ENCODE data around the gene PKDCC.
"Not testable (repeated sequence)": the region's sequence is repeated elsewhere in the genome, so short reads cannot be mapped to it uniquely, and the experiment has no call there.

Gene PKDCC

DNA sequence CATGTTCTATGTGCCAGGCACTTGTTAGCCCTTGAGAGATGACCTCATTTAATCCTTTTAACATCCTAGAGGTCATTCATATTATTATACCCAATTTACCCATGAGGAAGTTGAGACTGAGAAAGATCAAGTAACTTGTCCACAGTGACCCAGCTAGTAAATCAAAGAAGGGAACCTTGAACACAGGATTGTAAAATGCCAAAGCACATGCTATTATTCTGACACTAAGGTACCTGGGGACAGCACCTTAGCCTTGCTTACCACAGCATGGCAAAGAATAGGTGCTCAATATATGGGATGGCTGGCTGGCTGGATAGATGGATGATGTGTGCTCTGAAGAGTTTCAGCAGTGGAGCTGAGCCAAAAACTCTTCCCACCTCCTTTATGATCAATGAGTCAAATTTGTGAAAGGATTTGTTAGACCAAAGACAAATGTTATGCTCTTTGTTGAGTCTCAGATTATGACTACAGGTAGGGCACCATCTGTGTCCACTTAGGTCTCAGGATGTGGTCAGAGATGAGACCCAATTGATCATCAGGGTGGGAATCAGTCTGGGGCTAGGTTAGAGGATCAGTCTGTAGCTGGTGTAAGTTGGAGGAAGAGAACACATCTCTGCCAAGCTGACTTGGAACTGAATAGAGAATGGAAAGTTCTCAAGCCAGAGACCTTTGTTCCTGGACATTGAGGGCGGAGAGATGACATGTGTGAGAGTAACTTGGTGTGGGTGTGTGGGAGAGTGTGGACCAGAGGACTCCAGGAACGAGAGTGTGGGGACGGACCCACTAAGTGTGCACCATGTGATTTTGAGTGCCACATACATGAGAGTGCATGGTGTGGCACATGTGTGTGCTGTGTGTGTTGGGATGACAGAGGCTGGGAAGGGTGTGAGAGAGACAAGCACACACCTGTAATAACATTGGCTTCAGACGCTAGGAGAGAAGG is 16.3 kb upstream of the PKDCC start:
- no peak for DNase-seq

DNA sequence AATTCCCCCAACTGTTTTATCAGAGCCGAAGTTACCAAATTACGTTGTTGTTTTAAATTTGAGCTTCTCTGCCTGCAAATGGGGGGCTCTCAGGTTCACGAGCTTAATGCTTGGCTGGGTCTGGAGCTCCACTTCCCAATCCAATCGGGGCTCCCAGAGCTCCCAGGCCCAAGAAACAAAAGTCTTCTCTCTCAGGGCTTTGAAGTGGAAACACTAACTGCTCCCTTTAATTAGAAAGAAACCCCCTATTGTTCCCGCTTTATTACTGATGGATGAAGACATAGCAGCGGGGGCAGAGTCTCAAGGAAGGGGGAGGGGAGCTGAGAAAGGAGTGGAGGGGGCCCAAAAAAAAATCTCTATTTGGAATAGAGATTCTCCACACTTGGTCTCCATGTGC is 15.6 kb upstream of the PKDCC start:
- DNase-seq, result no peak

DNA sequence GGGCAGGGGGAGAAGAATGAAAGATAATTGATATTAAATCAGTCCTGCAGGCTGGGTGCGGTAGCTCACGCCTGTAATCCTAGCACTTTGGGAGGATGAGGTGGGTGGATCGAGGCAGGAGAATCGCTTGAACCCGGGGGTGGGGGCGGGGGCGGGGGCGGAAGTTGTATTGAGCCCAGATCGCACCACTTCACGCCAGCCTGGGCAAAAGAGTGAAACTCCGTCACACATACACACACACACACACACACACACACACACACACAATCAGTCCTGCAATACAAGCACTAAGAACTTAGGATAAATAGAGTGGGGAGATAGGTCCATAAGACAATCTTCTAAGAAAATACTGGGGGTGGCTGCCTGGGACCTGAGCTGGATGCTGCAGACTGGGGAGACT is 15.1 kb upstream of the PKDCC start:
- no peak for DNase-seq

DNA sequence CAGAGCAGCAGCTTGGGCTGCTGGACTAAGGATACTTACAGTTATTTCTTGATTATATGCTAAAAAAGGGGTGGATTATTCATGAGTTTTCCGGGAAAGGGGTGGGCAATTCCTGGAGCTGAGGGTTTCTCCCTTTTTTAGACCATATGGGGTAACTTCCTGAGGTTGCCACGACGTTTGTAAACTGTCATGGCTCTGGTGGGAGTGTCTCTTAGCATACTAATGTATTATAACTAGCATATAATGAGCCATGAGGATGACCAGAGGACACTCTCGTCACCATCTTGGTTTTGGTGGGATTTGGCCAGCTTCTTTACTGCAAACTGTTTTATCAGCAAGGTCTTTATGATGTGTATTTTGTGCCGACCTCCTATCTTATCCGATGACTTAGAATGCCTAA is 13.7 kb upstream of the PKDCC start:
- not testable (repeated sequence) for DNase-seq

DNA sequence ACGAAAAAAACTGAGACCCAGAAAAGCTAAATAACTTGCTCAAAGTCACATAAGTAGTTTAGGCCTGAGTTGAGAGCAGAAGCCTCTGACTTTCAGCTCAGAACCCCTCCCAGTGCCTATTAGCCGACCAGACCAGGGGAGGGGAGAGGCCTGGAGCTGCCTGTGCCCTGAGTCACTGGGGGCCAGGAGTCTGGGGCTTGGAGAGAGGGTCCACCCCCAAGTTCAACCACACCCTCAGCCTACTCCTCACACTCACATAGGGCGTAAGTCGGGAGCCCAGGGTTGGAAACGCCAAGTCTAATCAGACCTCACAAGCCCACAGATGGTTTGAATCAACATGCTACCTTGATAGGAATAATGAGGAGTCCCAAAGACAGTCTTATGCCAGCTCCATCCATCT is 12.6 kb upstream of the PKDCC start:
- DNase-seq, result no peak

DNA sequence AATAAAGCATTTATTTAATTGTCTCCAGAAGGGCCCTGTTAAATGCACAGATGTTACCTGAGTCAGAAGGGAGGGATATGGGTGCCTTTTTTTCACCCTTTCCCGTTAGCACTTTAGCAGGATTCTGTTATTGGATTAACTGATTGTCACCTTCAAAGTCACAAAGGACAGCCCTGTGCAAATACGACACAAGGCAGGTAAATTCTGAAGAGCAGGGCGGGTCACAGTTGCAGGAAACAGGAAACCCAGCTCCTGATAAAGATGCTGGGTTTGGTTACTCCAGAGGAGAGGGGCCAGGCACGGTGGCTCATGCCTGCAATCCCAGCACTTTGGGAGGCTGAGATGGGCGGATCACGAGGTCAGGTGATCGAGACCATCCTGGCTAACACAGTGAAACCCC is 11.4 kb upstream of the PKDCC start:
- no peak for DNase-seq

DNA sequence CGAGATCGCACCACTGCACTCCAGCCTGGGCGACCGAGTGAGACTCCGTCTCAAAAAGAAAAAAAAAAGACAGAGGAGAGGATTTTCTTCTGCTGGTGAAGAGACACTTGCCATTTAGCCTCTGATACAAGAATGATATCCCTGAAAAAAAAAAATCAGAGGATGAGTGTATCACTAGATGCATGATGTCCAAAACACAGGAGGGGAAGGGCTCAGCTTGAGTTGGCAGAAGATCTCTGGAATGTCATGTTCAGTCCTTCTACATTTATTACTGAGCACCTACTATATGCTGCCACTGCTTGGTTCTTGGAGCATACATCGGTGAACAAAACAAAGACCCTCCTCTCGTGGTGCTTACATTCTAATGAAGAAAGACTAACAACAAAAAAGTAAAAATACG is 10.9 kb upstream of the PKDCC start:
- DNase-seq, result no peak

DNA sequence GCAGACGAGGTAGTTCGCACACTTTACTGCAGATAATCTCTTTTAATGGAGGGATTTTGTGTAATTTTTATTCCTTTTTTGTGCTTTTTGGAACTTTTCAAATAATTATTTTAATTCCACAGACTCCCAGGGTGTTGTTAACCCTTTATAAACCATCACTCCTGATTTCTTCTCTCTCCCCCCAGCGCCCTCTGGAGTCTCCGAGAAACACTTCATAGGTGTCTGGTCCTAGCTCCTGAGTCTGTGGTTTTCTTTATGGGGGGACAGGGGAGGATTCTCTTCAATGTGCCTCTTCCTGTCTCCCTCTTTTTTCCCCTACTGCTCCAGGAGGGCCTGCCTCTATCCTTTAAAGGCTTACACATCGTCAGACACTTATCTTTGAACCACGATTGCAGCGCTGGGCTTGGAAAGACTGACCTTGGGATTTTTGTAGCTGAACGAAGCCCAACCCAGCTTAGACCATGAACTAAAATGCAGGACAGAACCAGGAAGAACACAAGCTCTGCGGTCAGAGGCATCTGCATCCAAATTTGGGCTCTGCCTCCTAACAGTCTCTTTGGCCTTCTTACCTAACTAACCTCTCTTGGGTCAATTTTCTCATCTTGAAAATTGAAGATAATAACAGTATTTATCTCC is 7.1 kb upstream of the PKDCC start:
- DNase-seq, result no peak

DNA sequence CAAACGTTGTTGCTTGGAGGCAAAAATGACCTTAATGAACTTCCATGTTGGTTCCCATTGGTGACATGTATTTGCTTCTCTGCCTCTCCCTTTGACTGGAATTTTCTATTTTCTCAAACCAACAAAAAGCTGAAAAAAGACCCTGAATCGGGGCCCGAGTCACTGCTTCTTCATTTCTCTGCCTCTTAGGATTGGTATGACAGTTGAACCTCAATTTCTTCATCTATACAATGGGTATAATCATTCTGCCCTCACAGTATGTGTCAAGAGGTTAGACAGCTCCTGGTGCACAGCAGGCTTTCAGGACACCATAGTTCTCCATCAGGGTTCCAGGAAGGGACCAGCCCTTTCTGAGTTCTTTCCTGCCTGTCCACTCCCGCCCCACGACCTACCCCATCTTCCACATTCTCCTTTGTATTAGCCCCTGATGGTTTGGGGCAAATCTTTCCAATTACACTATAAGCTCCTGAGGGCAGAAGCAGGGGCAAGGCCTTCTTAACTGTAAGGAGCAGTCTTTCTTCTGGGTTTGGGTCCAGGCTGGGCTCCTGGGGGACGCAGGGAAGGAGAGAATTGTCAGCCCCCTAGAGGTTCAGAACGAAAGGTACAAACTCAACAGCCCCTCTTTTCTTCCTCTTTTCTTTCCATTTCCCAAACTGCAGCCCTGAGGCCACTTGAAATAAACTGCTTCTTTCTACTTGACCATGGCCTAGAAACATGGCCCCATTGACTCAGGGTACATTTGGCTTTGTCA is 6.3 kb upstream of the PKDCC start:
- no peak for DNase-seq

DNA sequence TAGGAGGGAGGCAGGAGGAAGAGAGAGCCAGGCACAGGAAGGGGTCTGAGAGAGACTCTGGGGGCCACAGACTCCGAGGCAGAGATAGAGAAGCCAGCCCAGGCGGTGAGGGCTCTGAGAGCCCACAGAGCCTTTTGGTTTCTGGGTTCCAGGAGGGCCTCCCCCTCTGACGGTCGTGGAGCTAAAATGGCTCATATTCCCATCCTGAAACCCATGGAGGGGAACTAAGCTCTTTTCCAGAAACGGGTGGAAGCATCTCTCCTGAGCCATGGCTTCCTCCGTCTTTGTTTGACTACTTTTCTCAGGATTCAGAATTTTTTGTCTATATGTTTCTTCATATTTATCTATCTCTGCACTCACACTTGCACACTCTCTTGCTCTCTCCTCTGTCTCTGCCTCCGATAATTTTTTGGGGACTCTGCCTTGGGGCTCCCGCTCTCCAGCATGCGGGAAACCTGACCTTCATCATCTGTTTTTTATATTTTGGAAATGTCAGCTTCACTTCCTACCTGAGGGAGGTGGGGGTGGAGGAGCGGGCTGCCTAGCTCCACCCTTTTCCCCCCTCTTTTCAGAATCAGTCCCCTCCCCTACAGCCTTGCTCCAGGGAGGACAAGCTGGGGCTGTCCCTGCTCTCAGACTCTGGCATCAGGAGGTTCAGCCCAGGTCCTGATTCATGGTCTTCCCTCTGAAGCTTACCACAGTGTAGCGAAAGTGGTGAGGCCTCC is 5.0 kb upstream of the PKDCC start:
- no peak for DNase-seq

DNA sequence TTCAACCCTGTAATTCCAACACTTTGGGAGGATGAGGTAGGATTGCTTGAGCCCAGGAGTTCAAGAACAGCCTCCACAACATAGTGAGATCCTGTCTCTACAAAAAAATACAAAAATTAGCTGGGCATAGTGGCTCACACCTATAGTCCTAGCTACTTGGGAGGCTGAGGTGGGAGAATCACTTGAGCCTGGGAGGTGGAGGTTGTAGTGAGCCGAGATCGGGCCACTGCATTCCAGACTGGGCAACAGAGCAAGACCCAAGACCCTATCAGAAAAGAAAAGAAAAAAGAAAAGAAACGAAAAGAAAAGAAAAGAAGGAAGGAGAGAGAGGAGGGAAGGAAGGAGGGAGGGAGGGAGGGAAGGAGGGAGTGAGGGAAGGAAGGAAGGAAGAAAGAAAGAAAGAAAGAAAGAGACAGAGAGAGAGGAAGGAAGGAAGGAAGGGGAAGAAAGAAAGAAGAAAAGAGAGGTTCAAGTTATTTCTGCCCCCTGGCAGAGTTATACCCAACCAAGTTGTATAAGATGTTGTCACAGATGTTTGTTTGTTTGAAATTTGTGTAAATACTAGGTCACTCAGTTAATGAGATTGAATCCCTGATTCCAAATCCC is 3.9 kb upstream of the PKDCC start:
- DNase-seq, result no peak

DNA sequence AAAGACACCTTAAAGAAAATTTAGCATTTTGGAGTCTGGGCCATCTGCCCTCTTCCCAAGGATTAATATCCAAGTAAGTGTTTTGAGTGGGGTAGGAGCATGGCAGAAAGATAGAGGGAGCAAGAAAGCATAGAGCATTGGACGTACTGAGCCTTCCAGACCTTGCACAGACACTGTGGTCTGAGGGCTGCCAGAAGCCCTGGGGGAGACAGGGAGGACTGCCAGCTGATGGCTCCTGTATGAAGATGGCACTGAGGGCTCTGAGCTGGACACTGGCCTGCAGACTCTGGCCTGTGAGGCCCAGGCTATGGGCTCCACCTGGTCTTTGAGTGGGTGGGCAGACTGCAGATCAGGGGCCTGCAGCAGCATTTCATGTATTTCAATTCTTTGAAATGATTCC is 2.9 kb upstream of the PKDCC start:
- no peak for DNase-seq

DNA sequence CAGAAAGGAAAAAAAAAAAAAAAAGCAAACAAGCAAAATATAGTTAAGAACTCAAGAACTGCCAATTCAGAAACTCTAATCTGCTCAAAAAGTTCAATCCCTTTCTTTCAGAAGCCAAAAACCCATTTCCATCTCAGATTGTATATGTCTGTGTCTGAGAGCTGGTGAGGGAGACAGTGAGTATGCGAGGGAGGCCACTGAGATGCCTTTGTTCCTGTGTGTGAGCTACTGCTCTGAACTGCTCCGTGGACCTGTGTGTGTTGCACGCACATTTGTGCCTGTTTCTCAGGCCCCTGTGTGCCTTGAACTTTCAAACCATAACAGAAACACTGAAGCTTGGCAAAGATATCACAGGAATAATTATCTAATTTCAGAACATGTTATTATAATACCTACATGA is 2.5 kb upstream of the PKDCC start:
- DNase-seq, result no peak

DNA sequence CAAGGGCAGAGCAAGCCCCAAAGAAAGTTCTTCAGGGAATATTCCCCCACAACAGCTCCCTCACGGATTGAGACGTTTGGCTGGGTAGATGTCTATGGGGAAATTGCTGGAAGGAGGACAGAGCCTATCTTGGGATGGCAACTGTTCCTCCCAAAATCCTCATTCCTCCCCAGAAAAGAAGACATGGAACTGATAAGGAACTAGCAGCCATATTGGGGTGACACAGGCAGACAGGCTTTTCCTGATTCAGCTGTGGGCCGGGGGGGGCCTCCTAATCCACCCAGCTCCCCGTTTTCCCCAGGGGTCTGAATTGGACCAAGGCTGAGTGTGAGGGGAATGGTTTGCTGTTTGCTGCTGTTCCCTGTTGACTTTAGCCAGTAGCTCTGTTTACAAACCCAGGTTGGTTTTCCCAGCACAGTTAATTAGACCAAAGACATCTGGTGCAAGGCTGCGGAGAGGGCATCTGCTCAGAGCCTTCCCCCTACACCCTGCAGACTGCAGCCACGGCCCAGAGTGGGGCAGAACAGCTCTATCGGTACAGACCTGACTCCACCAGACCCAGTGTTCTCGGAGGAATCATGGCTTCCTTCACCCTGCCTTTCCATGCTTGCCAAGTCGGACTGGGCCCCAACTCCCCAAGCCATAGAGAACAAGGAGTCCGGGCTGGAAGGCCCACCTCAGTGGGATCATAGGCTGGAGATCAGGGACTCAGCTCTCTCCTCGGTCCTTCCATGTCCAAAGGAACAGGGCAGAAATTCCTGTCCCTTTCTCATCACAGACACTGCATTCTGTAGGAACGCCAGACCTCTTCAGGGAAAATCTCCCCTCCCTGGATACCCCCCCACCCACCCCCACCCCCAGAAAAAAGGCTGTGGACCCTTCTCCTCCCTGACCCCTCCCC is 1.7 kb upstream of the PKDCC start:
- no peak for DNase-seq

DNA sequence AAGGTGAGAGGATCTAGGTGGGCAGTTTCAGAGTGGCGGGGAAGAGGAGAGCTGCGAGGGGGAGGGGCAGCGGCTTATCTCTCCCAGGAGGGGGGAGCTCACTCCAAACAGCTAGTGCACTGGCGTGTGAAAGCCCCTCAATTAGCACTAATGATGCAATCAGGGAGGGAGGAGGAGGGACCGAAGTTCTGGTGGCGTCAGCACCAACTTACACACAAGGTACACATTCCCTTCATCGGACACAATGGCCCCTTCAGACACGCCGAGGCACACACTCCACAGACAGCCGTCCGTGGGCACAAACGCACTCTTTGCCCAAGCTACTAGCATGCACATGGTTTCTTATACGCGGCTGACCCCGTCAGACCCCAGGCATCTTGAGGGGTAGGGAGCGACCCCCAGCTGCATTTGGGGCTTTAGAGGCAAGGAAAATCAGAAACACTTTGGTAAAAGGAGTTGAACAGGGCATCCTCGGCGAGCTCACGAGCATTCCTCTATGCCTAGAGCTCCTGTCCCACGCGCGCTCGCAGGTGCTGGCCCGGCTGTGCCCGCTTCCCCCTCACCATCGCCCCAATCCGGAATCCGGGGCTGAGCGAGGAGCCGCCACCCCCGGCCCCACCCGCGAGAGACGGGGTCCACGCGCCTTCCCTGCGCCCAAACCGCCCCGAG is 868 bp upstream of the PKDCC start:
- DNase-seq, result peak; percentile 12

DNA sequence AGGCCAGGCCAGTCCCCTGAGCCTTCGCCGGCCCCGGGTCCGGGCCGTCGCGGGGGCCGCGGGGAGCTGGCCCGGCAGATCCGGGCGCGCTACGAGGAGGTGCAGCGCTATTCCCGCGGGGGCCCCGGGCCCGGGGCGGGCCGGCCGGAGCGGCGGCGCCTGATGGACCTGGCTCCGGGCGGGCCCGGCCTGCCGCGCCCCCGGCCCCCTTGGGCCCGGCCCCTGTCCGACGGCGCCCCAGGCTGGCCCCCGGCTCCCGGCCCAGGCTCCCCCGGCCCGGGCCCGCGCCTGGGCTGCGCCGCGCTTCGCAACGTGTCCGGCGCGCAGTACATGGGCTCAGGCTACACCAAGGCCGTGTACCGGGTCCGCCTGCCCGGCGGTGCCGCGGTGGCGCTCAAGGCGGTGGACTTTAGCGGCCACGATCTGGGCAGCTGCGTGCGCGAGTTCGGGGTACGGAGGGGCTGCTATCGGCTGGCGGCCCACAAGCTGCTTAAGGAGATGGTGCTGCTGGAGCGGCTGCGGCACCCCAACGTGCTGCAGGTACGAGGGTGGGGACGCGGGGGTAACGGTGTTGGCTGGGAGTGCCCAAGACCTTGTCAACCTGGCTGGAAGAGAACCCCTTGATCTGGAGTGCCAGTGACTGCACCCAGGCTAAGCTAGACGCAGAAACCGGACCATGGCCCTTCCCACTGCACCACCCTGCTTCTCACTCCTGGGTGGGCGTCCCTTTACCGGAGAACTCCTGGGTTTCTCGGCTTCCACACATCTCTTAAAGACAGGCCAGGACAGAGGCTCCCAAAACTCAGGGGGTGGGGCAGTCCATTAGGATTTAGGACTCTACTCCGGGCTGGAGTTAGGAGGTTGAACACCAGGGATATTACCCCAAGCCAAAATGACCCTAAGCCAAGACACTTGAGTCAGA is 739 bp downstream of the PKDCC start:
- no peak for DNase-seq

DNA sequence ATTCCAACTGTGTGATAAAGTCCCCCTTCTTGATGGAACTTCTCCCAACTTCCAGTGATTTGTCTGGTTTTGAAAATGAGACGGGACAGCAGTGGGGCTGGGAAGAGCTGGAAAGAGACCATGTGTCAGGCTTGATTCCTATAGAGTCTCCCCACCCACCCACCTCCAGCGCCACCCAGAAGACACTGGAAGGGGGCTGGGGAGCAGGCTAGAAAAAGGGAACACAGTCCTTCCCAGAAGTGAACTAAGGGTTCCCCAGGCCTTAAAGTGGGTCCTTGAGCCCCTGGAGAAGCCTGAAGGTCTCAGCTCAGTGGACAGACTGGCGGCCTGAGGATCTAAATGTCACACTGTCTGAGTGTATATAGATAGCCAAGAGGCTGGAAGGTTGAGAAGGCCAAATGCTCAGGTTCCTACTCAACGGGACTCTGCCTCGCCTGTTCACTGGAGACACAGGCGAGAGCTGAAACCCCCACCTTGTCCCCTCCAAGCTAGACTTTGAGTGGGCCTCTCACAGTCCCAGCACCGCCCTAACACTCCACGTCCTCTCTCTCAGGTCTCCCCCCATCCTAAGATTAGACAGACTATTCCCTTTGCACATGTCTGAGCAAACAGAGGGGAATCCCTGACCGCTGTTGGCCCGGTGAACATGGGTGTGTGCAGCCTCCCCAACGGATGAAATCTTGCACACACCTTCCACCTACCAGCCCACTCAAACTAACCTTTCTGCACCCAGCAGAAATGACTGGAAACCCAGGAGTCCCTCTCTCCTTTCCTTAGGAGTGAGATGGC is 1.6 kb downstream of the PKDCC start:
- DNase-seq, result no peak

DNA sequence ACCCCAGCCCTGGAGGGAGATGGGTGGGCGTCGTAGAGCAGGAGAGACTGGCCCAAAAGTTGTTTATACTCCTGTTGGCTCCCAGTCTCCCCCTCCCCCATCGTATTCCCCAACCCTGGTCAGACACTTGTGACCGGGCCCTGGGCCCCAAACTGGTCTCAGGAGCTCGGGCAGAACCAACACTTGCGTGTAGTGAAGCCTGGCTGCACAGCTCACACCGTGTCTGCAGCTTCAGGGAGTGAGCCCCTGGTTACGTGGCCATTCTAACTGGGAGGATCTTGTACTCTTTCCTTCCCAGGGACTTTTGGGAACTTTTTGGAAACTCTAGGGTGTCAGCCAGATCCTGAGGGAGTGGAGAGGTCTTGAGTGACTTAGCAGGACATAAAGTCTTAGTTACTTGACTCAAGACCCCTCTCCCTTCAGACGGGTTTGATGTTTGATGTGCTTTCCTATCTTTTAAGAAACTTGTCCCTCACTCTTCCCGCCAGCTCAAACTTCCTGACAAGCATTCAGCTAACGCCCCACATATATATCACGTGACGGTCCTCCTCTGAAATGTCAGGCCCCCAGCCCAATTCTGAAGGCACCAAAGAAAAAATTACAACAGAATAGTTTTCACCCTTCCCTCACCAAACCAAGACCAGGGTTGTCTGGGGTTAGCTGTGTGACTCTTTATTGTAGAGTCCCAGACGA is 2.3 kb downstream of the PKDCC start:
- DNase-seq, result no peak
